A673 (cell line): Measurements from ENCODE around the gene HES7. TPM values are rescaled to one million over a fixed set of nuclear protein-coding genes. Genes with fewer than 3 reads are reported as not detected.

Experiments
- BruUV-seq: library from RNA; stranded (reverse); fragments of 400-500 nt; replicated peaks from 2 replicates; lab custom pipeline; 2021; lab: Mats Ljungman, UMichigan
- CTCF ChIA-PET: fragments of 300-600 bp; sonication (Branson Sonifier 250); formaldehyde crosslinking; loops from one replicate; lab custom pipeline; 2022; ENCODE audit warnings: antibody characterized with exemption; lab: Charles Lee
- POLR2A ChIA-PET: fragments of 300-600 bp; sonication (Branson Sonifier 250); formaldehyde crosslinking; loops from one replicate; lab custom pipeline; 2022; ENCODE audit warnings: antibody characterized with exemption; ENCODE audit not compliant: low non-redundant PET; lab: Charles Lee
- DNase-seq: peaks from one replicate; pipeline ENCODE4 v3.0.0-alpha.2; 2015; ENCODE audit warnings: low spot score
- H3K27ac ChIP-seq: fragments of 200-600 bp; sonication (generic); 2 replicates; pipeline ENCODE4 v1.5.1; 2016; ENCODE audit warnings: mixed run types, low read depth, mild to moderate bottlenecking, mixed read lengths, antibody characterized with exemption, low read length; ENCODE audit not compliant: poor library complexity, severe bottlenecking
- H3K27me3 ChIP-seq: fragments of 200-600 bp; sonication (generic); replicated peaks from 2 replicates; pipeline ENCODE4 v1.6.1; 2017; ENCODE audit warnings: mixed run types, low read depth, mild to moderate bottlenecking, mixed read lengths, antibody characterized with exemption, low read length; ENCODE audit not compliant: insufficient read depth, poor library complexity
- H3K36me3 ChIP-seq: fragments of 200-600 bp; sonication (generic); 2 replicates; pipeline ENCODE4 v1.6.1; 2016; ENCODE audit warnings: mixed run types, mild to moderate bottlenecking, mixed read lengths, antibody characterized with exemption, low read length; ENCODE audit not compliant: insufficient read depth, poor library complexity, severe bottlenecking
- H3K4me1 ChIP-seq: fragments of 200-600 bp; sonication (generic); 2 replicates; pipeline ENCODE4 v1.6.1; 2017; ENCODE audit warnings: mixed run types, mild to moderate bottlenecking, mixed read lengths, antibody characterized with exemption, low read length; ENCODE audit not compliant: insufficient read depth, poor library complexity, severe bottlenecking
- H3K4me3 ChIP-seq: fragments of 200-600 bp; sonication (generic); 2 replicates; pipeline ENCODE4 v1.5.1; 2016; ENCODE audit warnings: low read depth, mixed run types, mild to moderate bottlenecking, mixed read lengths, low read length; ENCODE audit not compliant: poor library complexity, severe bottlenecking
- H3K9me3 ChIP-seq: fragments of 200-600 bp; sonication (generic); 2 replicates; pipeline ENCODE4 v1.6.1; 2016; ENCODE audit warnings: mixed run types, low read depth, mild to moderate bottlenecking, mixed read lengths, antibody characterized with exemption, low read length; ENCODE audit not compliant: poor library complexity, severe bottlenecking
- CTCF ChIP-seq: fragments of 300-800, 200-600 bp; sonication (generic); conservative IDR thresholded peaks from 2 replicates; pipeline ENCODE4 v1.5.1; 2017; ENCODE audit warnings: low read depth, mild to moderate bottlenecking, antibody characterized with exemption, low read length, moderate library complexity, mixed read lengths
- EZH2 ChIP-seq: fragments of 200-600 bp; sonication (generic); IDR thresholded peaks from 2 replicates; pipeline ENCODE4 v1.6.1; 2017; ENCODE audit warnings: borderline replicate concordance, low read depth, mild to moderate bottlenecking, mixed read lengths, antibody characterized with exemption, low read length; ENCODE audit not compliant: poor library complexity, severe bottlenecking
- intact Hi-C: fragments of 100-400 bp; cut with micrococcal nuclease; formaldehyde crosslinking; loops from one replicate; pipeline ENCODE4 v1.10.0; 2022; ENCODE audit not compliant: unreplicated experiment
- total RNA-seq: library from RNA; stranded (reverse); gene quantifications from 2 replicates; pipeline ENCODE4 v1.2.3, GENCODE V29; 2021

The HES7 gene
- total RNA-seq, 1 experiment from 2014 or later, result 1.7 TPM

DNA sequence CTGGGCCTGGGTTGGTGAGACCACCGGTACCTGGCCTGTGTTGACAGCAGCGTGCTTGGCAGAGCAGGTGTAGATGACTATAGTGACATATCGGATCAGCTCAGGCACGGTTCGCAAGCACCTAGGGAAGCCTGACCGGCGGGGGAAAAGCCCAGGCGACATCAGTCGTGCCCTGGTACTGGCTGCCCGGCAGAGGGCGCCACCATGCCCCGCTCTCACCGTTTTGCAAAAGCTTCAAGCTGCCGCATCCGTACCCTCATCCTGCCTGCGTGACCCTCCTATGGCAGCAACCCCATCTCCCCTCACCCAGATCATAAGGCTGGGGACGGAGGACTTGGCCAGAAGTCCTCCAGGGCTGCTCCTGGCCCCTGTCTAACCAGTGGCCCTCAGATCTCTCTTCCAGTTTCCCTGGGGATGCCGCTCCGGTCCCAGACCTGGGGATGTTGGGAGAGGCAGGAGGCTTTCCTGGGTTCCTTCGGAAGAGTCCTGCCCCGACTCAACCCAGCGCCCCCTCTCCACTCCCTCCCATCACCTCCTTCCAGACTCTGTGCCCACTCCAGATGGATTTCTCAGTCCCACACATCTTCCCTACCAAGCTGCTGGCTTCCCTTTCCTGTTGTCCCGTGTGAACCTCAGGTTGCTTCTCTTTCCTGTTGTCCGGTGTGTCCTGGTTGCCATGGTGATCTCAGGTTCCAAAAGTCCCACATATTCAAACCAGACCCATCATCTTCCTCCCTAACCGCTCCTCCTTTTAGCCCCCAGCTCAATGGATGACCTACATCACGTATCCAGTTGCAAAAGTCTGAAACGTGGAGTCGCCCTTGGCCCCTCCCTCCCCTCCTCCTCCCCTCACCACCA, 50.0 kb downstream of the HES7 start:
- Histone ChIP-seq H3K27me3 (peaks cover 31% of the 10 kb centered on the region), H3K4me3 (peak overlapping the region; percentile 20), H3K9me3 (no peaks in the 10 kb centered on the region), H3K36me3 (no peaks in the 10 kb centered on the region), H3K27ac (no peak overlapping the region), H3K4me1 (peaks cover 5% of the 10 kb centered on the region)
- peak; percentile 97 for TF ChIP-seq CTCF
- no peak for TF ChIP-seq EZH2
- ChIA-PET POLR2A (interaction anchor here (0.6 kb wide), 2 partner anchors 233 to 759 kb away, joined by 3 to 8 read pairs; no protein-coding TSS in a partner anchor), CTCF (interaction anchor here (0.5 to 2.9 kb wide), 11 partner anchors 9 to 317 kb away, joined by 3 to 12 read pairs (median 5); partner anchors contain the start of gene SLC25A35)
- BruUV-seq, result no TSS peak
- peak; percentile 79 for DNase-seq
- intact Hi-C loops, result no loop called here

DNA sequence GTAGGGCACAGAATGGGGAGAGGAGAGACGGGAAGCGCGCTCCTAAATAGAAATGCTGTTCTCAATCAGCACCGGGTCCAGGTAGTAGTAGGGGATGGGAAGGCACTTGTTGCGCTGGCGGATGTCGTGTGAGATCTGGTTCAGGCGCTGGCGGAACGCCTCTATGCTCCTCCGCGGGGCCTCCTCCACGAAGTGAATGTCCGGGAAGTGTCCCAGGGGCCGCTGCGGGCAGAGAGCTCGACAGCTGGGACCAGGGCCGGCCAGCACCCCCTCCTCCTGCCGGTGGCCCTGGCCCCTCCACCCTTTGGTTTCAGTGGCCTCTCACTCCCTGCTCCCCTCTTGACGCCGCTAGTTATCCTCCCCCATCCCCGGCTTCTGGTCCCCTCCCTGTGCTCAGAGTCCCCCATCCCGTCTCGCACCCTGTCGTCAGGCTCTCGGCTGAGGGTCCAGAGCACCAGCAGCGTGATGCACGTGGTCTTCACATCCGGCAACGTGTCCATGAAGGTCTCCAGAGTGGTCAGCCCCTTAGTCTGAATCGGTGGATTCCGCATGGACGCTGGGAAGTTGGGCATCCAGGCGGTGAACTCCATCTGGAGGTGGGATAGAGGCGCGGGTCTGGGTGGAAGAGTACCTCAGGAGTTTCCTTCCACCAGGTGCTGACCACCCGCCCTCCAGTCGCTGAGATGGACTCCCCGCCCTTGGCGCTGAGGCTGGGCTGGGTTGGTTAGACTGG, 51.0 kb downstream of the HES7 start:
- ChIA-PET POLR2A (interaction anchor here (0.6 kb wide), 1 partner anchor 760 kb away, joined by 8 read pairs; no protein-coding TSS in a partner anchor), CTCF (interaction anchor here (1.0 to 2.9 kb wide), 7 partner anchors 8 to 236 kb away, joined by 3 to 12 read pairs (median 5); no protein-coding TSS in a partner anchor)
- H3K9me3 ChIP-seq, result no peaks in the 10 kb centered on the region
- no peaks in the 10 kb centered on the region for H3K36me3 ChIP-seq
- peak overlapping the region; percentile 20 for H3K4me3 ChIP-seq
- intact Hi-C loops, result no loop called here
- BruUV-seq, result no TSS peak
- TF ChIP-seq CTCF (no peak), EZH2 (no peak)
- no peak for DNase-seq
- H3K27ac ChIP-seq, result no peak overlapping the region
- peaks cover 5% of the 10 kb centered on the region for H3K4me1 ChIP-seq
- peaks cover 31% of the 10 kb centered on the region for H3K27me3 ChIP-seq

- BruUV-seq, result no TSS peak
- Histone ChIP-seq H3K4me3 (no peak overlapping the region), H3K27ac (no peak overlapping the region), H3K36me3 (no peaks in the 10 kb centered on the region), H3K4me1 (peaks cover 5% of the 10 kb centered on the region), H3K27me3 (peaks cover 31% of the 10 kb centered on the region), H3K9me3 (no peaks in the 10 kb centered on the region)
- intact Hi-C loops, result no loop called here
- POLR2A ChIA-PET, result no interaction called here
- CTCF ChIA-PET, result no interaction called here
- TF ChIP-seq CTCF (no peak), EZH2 (no peak)
- no peak for DNase-seq
These were observed 51.6 kb downstream of the HES7 start for GRCh38 chr17:8072341-8072728.
